Mesendoderm (in vitro differentiated cells): ENCODE data around the gene JMJD1C.

Experiments
- DNase-seq: peaks from one replicate; pipeline ENCODE4 v3.0.0; 2013
- H2AK5ac ChIP-seq: 2 replicates; pipeline ENCODE4 v1.6.1; 2013; ENCODE audit warnings: low read length, inconsistent platforms
- H2BK120ac ChIP-seq: 2 replicates; pipeline ENCODE4 v1.6.1; 2013; ENCODE audit warnings: low read depth, mild to moderate bottlenecking, low read length, moderate library complexity, mixed read lengths
- H2BK15ac ChIP-seq: replicated peaks from 2 replicates; pipeline ENCODE4 v1.6.1; 2013; ENCODE audit warnings: low read depth, mild to moderate bottlenecking, moderate library complexity
- H2BK5ac ChIP-seq: 2 replicates; pipeline ENCODE4 v1.6.1; 2013; ENCODE audit warnings: low read length, inconsistent platforms
- H3K18ac ChIP-seq: 2 replicates; pipeline ENCODE4 v1.6.1; 2013; ENCODE audit warnings: mild to moderate bottlenecking, low read length, mixed read lengths
- H3K23ac ChIP-seq: one replicate; pipeline ENCODE4 v1.6.1; 2013; ENCODE audit warnings: low read length
- H3K27ac ChIP-seq: 2 replicates; pipeline ENCODE4 v1.5.1; 2013; ENCODE audit warnings: low read depth, mild to moderate bottlenecking, inconsistent platforms, low read length, moderate library complexity
- H3K27me3 ChIP-seq: 2 replicates; pipeline ENCODE4 v1.6.1; 2013; ENCODE audit warnings: low read length, control low read depth, mild to moderate bottlenecking, inconsistent platforms; ENCODE audit not compliant: insufficient read depth, poor library complexity
- H3K36me3 ChIP-seq: 2 replicates; pipeline ENCODE4 v1.6.1; 2013; ENCODE audit warnings: low read length, inconsistent platforms; ENCODE audit not compliant: control insufficient read depth, insufficient read depth
- H3K4ac ChIP-seq: one replicate; pipeline ENCODE4 v1.6.1; 2013; ENCODE audit warnings: low read depth, mild to moderate bottlenecking, low read length, moderate library complexity
- H3K4me1 ChIP-seq: 2 replicates; pipeline ENCODE4 v1.6.1; 2013; ENCODE audit warnings: low read depth, low read length, inconsistent platforms; ENCODE audit not compliant: control insufficient read depth
- H3K4me2 ChIP-seq: 2 replicates; pipeline ENCODE4 v1.6.1; 2013; ENCODE audit warnings: low read length
- H3K4me3 ChIP-seq: 2 replicates; pipeline ENCODE4 v1.5.1; 2013; ENCODE audit warnings: mild to moderate bottlenecking, low read length
- H3K56ac ChIP-seq: one replicate; pipeline ENCODE4 v1.6.1; 2013; ENCODE audit warnings: low read length
- H3K79me1 ChIP-seq: 2 replicates; pipeline ENCODE4 v1.6.1; 2013; ENCODE audit warnings: low read length, inconsistent platforms
- H3K79me2 ChIP-seq: 2 replicates; pipeline ENCODE4 v1.6.1; 2013; ENCODE audit warnings: mild to moderate bottlenecking, low read length; ENCODE audit not compliant: control insufficient read depth, insufficient read depth
- H3K9ac ChIP-seq: 2 replicates; pipeline ENCODE4 v1.6.1; 2013; ENCODE audit warnings: low read length, inconsistent platforms
- H4K5ac ChIP-seq: one replicate; pipeline ENCODE4 v1.6.1; 2013; ENCODE audit warnings: low read length
- H4K8ac ChIP-seq: one replicate; pipeline ENCODE4 v1.6.1; 2013; ENCODE audit warnings: low read depth, mild to moderate bottlenecking, control low read depth, low read length, moderate library complexity
- WGBS: extraction: QIAGEN DNeasy Blood & Tissue Kit; methylation state at CpG from one replicate; pipeline ENCODE4 v1.1.7; 2013; ENCODE audit warnings: low lambda C conversion rate, missing lambda C conversion rate; ENCODE audit not compliant: insufficient coverage; ENCODE audit errors: extremely low coverage; 5-methylcytosine and 5-hydroxymethylcytosine counted together

The JMJD1C gene

GRCh38 chr10:63425512-63425911, 40.3 kb downstream of the JMJD1C start:
- Histone ChIP-seq H3K36me3 (no peaks in the 10 kb centered on the region), H3K27me3 (no peaks in the 10 kb centered on the region), H3K9ac (no peak overlapping the region), H2BK5ac (no peak overlapping the region), H3K23ac (no peak overlapping the region), H3K4me2 (no peak overlapping the region), H3K79me2 (peaks cover 49% of the 10 kb centered on the region), H3K4ac (no peak overlapping the region), H3K4me3 (no peak overlapping the region), H2BK15ac (no peak overlapping the region), H2AK5ac (no peak overlapping the region), H4K8ac (no peak overlapping the region), H2BK120ac (no peak overlapping the region), H3K18ac (peak overlapping the region; percentile 75), H4K5ac (no peak overlapping the region), H3K79me1 (peaks cover 6% of the 10 kb centered on the region), H3K4me1 (peaks cover 4% of the 10 kb centered on the region), H3K27ac (no peak overlapping the region), H3K56ac (no peak overlapping the region)
- DNase-seq: no peak
- no CpG with 5 or more reads among the region's 5 CpGs for WGBS

DNA sequence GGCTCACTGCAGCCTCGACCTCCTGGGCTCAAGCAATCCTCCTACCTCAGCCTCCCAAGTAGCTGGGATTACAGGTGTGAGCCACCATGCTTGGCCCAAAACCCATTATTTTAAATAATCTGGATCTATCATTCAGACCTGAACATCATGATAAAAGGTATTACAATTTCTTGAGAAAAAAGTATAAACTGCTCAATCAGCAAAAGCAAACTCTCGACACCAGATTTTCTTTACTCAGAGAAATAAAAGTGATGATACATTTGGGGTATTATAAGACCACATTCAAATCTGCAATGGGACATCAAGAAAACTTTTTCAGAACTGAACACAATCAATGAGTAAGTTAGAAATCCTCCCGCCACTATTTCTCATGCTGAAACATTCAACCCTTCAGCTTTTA, 41.2 kb downstream of the JMJD1C start:
- Histone ChIP-seq H3K79me2 (peaks cover 52% of the 10 kb centered on the region), H3K56ac (no peak overlapping the region), H3K23ac (no peak overlapping the region), H2BK5ac (no peak overlapping the region), H3K4ac (no peak overlapping the region), H3K27ac (no peak overlapping the region), H4K8ac (no peak overlapping the region), H3K18ac (no peak overlapping the region), H3K79me1 (peaks cover 6% of the 10 kb centered on the region), H2BK120ac (no peak overlapping the region), H2BK15ac (no peak overlapping the region), H4K5ac (no peak overlapping the region), H3K27me3 (no peaks in the 10 kb centered on the region), H3K4me1 (peaks cover 4% of the 10 kb centered on the region), H3K9ac (no peak overlapping the region), H3K36me3 (no peaks in the 10 kb centered on the region), H2AK5ac (no peak overlapping the region), H3K4me3 (no peak overlapping the region), H3K4me2 (no peak overlapping the region)
- no peak for DNase-seq
- no CpG with 5 or more reads among the region's 3 CpGs for WGBS

- Histone ChIP-seq H3K23ac (no peak overlapping the region), H3K4me1 (no peaks in the 10 kb centered on the region), H2BK120ac (no peak overlapping the region), H3K27me3 (no peaks in the 10 kb centered on the region), H3K79me1 (peaks cover 6% of the 10 kb centered on the region), H3K4me3 (no peak overlapping the region), H4K8ac (no peak overlapping the region), H2AK5ac (no peak overlapping the region), H2BK15ac (no peak overlapping the region), H3K27ac (no peak overlapping the region), H3K79me2 (peaks cover 51% of the 10 kb centered on the region), H3K9ac (no peak overlapping the region), H3K36me3 (no peaks in the 10 kb centered on the region), H3K4me2 (no peak overlapping the region), H3K56ac (no peak overlapping the region), H3K4ac (no peak overlapping the region), H2BK5ac (no peak overlapping the region), H3K18ac (no peak overlapping the region), H4K5ac (no peak overlapping the region)
- no peak for DNase-seq
- WGBS: no CpG with 5 or more reads among the region's 3 CpGs
These were observed 42.3 kb downstream of the JMJD1C start for GRCh38 chr10:63423494-63423893.

DNA sequence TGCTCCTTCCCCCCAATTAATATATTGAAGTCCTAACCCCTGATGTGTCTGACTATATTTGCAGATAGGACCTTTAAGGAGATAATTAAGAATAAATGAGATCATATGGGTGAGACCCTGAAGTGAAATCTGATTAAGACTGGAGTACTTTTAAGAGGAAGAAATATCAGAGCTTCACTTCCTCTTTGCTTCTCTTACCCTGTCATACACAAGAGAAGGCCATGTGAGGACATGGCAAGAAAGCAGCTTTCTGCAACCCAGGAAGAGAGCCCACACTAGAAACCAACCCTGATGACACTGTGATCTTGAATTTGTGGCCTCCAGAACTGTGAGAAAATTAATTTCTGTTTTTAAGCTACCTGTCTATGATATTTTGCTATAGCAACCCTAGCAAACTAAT, 44.2 kb downstream of the JMJD1C start:
- Histone ChIP-seq H3K4ac (no peak overlapping the region), H2BK15ac (no peak overlapping the region), H3K36me3 (no peaks in the 10 kb centered on the region), H3K18ac (no peak overlapping the region), H4K8ac (no peak overlapping the region), H3K23ac (no peak overlapping the region), H3K27me3 (no peaks in the 10 kb centered on the region), H3K79me1 (peaks cover 4% of the 10 kb centered on the region), H2AK5ac (no peak overlapping the region), H3K56ac (no peak overlapping the region), H3K79me2 (peaks cover 38% of the 10 kb centered on the region), H3K4me3 (no peak overlapping the region), H3K9ac (no peak overlapping the region), H3K4me1 (no peaks in the 10 kb centered on the region), H2BK120ac (no peak overlapping the region), H3K27ac (no peak overlapping the region), H4K5ac (no peak overlapping the region), H2BK5ac (no peak overlapping the region), H3K4me2 (no peak overlapping the region)
- DNase-seq: no peak

- Histone ChIP-seq H2BK15ac (no peak overlapping the region), H3K18ac (no peak overlapping the region), H3K4ac (no peak overlapping the region), H2BK120ac (no peak overlapping the region), H3K27ac (no peak overlapping the region), H3K23ac (no peak overlapping the region), H3K4me2 (no peak overlapping the region), H4K5ac (no peak overlapping the region), H3K36me3 (no peaks in the 10 kb centered on the region), H3K56ac (no peak overlapping the region), H2BK5ac (no peak overlapping the region), H3K79me1 (peaks cover 2% of the 10 kb centered on the region), H3K9ac (no peak overlapping the region), H3K4me3 (no peak overlapping the region), H3K79me2 (peaks cover 25% of the 10 kb centered on the region), H3K27me3 (no peaks in the 10 kb centered on the region), H2AK5ac (no peak overlapping the region), H3K4me1 (peaks cover 3% of the 10 kb centered on the region), H4K8ac (no peak overlapping the region)
- no peak for DNase-seq
- WGBS: no CpG with 5 or more reads among the region's 1 CpG
These were observed 49.4 kb downstream of the JMJD1C start for GRCh38 chr10:63416376-63416775.

- H3K36me3 ChIP-seq: no peaks in the 10 kb centered on the region
- no peak overlapping the region for H4K8ac ChIP-seq
- H3K4me3 ChIP-seq: no peak overlapping the region
- H2AK5ac ChIP-seq: no peak overlapping the region
- H3K27me3 ChIP-seq: no peaks in the 10 kb centered on the region
- peaks cover 3% of the 10 kb centered on the region for H3K4me1 ChIP-seq
- H3K18ac ChIP-seq: peak overlapping the region; percentile 60
- H3K27ac ChIP-seq: no peak overlapping the region
- H3K9ac ChIP-seq: peak overlapping the region; percentile 10
- peaks cover 25% of the 10 kb centered on the region for H3K79me2 ChIP-seq
- no peak overlapping the region for H3K4ac ChIP-seq
- H2BK15ac ChIP-seq: no peak overlapping the region
- WGBS: 100% methylated on average over 1 of the region's 5 CpGs
- no peak overlapping the region for H3K23ac ChIP-seq
- peaks cover 2% of the 10 kb centered on the region for H3K79me1 ChIP-seq
- no peak overlapping the region for H4K5ac ChIP-seq
- DNase-seq: no peak
- H3K56ac ChIP-seq: peak overlapping the region; percentile 61
- no peak overlapping the region for H3K4me2 ChIP-seq
- H2BK5ac ChIP-seq: no peak overlapping the region
- no peak overlapping the region for H2BK120ac ChIP-seq
These were observed 50.0 kb downstream of the JMJD1C start for GRCh38 chr10:63415640-63416244.
